Measurements from ENCODE around the gene ABHD17A.

DNA sequence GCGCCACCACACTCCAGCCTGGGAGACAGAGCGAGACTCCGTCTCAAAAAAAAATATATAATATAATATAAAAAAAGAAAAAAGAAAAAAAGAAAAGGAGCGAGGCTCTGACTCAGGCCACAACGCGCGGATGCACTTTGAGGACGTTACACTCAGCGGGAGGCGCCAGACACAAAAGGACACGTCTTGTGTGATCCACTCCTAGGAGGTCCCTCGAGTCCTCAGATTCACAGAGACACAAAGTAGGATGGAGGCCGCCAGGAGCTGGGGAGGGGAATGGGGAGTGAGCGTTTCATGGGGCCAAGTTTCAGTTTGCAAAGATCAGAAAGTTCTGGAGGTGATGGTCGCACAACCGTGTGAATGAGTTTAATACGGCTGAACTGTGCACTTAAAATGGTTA is 8.5 kb upstream of the ABHD17A start:
- TF ChIP-seq, protein P1, sequence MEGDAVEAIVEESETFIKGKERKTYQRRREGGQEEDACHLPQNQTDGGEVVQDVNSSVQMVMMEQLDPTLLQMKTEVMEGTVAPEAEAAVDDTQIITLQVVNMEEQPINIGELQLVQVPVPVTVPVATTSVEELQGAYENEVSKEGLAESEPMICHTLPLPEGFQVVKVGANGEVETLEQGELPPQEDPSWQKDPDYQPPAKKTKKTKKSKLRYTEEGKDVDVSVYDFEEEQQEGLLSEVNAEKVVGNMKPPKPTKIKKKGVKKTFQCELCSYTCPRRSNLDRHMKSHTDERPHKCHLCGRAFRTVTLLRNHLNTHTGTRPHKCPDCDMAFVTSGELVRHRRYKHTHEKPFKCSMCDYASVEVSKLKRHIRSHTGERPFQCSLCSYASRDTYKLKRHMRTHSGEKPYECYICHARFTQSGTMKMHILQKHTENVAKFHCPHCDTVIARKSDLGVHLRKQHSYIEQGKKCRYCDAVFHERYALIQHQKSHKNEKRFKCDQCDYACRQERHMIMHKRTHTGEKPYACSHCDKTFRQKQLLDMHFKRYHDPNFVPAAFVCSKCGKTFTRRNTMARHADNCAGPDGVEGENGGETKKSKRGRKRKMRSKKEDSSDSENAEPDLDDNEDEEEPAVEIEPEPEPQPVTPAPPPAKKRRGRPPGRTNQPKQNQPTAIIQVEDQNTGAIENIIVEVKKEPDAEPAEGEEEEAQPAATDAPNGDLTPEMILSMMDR (IDR thresholded peaks at IDR 0.05), result no peak
- no peak for TF ChIP-seq POLR2A (IDR thresholded peaks at IDR 0.05)
